ENCODE data around the gene ELAVL2. TPM values are rescaled to one million over a fixed set of nuclear protein-coding genes. Genes with fewer than 3 reads are reported as not detected.

The ELAVL2 gene
- total RNA-seq, 8 experiments from 2014 or later: 0.15 to 368 (median 179) TPM

GRCh38 chr9:23830476-23830805 is 4.4 kb upstream of the ELAVL2 start:
- ATAC-seq (replicated peaks in 6 of 8): no peak
- in situ Hi-C loops (cut with MboI; ENCODE audit: low pct_unique_long_range_greater_than_20kb in 2 of 9, low sequenced_read_pairs in 9 of 9, unreplicated experiment in 9 of 9): loop anchor here in 1 of 9 experiments (25.0 kb wide), 1 partner anchor 782 kb away; no protein-coding TSS in a partner anchor
- Histone ChIP-seq H3K4me1 (replicated peaks in 1 of 2) (peaks cover 4 to 67% of the 10 kb centered on the region in 2 donors), H3K27ac (peak overlapping the region in 1 of 2 donors; percentile 64), H3K4me3 (peak overlapping the region; percentile 31 to 46 (median 39))
- 0 to 71% (median 8%) methylated on average over 1 to 5 of the region's 5 CpGs; no CpG with 5 or more reads in 1 of the 10 experiments for WGBS, 10 experiments

GRCh38 chr9:23829580-23830475 is 3.8 kb upstream of the ELAVL2 start:
- peak overlapping the region; percentile 31 to 46 (median 39) for H3K4me3 ChIP-seq
- peaks cover 4 to 62% of the 10 kb centered on the region in 2 donors for H3K4me1 ChIP-seq (replicated peaks in 1 of 2)
- 0 to 15% (median 7%) methylated on average over 3 to 19 of the region's 22 CpGs for WGBS, 10 experiments
- H3K27ac ChIP-seq: no peak overlapping the region
- in situ Hi-C loops (cut with MboI; ENCODE audit: low pct_unique_long_range_greater_than_20kb in 2 of 9, low sequenced_read_pairs in 9 of 9, unreplicated experiment in 9 of 9): loop anchor here in 1 of 9 experiments (25.0 kb wide), 1 partner anchor 782 kb away; no protein-coding TSS in a partner anchor
- ATAC-seq (replicated peaks in 6 of 8): no peak

- in situ Hi-C loops (cut with MboI; ENCODE audit: low pct_unique_long_range_greater_than_20kb in 2 of 9, low sequenced_read_pairs in 9 of 9, unreplicated experiment in 9 of 9): loop anchor here in 1 of 9 experiments (25.0 kb wide), 1 partner anchor 787 kb away; no protein-coding TSS in a partner anchor
- H3K27ac ChIP-seq: peak overlapping the region; percentile 56 to 70
- ATAC-seq (replicated peaks in 6 of 8): no peak
- peak overlapping the region; percentile 45 to 86 (median 47) for H3K4me3 ChIP-seq
- H3K4me1 ChIP-seq (replicated peaks in 1 of 2): peaks cover 0 to 23% of the 10 kb centered on the region in 2 donors
- WGBS, 10 experiments: 0 to 5% (median 1%) methylated on average over 1 to 12 of the region's 12 CpGs; no CpG with 5 or more reads in 1 of the 10 experiments
These were observed 340 bp downstream of the ELAVL2 start for GRCh38 chr9:23825700-23826099.

GRCh38 chr9:23824830-23825591 is 1.0 kb downstream of the ELAVL2 start:
- ATAC-seq (replicated peaks in 6 of 8): peak in 1 of 8 experiments; percentile 2
- WGBS, 10 experiments: 0 to 14% (median 1%) methylated on average over 2 to 9 of the region's 25 CpGs; no CpG with 5 or more reads in 4 of the 10 experiments
- Histone ChIP-seq H3K4me1 (replicated peaks in 1 of 2) (peaks cover 0 to 21% of the 10 kb centered on the region in 2 donors), H3K4me3 (peak overlapping the region; percentile 45 to 86 (median 47)), H3K27ac (peak overlapping the region; percentile 56 to 70)
- in situ Hi-C loops (cut with MboI; ENCODE audit: low pct_unique_long_range_greater_than_20kb in 2 of 9, low sequenced_read_pairs in 9 of 9, unreplicated experiment in 9 of 9): loop anchor here in 1 of 9 experiments (25.0 kb wide), 1 partner anchor 787 kb away; no protein-coding TSS in a partner anchor

- Histone ChIP-seq H3K27ac (peak overlapping the region; percentile 56 to 70), H3K4me3 (peak overlapping the region; percentile 45 to 86 (median 47)), H3K4me1 (replicated peaks in 1 of 2) (peaks cover 0 to 22% of the 10 kb centered on the region in 2 donors)
- in situ Hi-C loops (cut with MboI; ENCODE audit: low pct_unique_long_range_greater_than_20kb in 2 of 9, low sequenced_read_pairs in 9 of 9, unreplicated experiment in 9 of 9): no loop called here
- no peak for ATAC-seq (replicated peaks in 6 of 8)
- WGBS, 10 experiments: 0 to 29% (median 0%) methylated on average over 1 to 11 of the region's 36 CpGs; no CpG with 5 or more reads in 1 of the 10 experiments
These were observed 1.8 kb downstream of the ELAVL2 start for GRCh38 chr9:23823986-23824829.

- in situ Hi-C loops (cut with MboI; ENCODE audit: low pct_unique_long_range_greater_than_20kb in 2 of 9, low sequenced_read_pairs in 9 of 9, unreplicated experiment in 9 of 9): no loop called here
- Histone ChIP-seq H3K4me1 (replicated peaks in 1 of 2) (peaks cover 3 to 31% of the 10 kb centered on the region in 2 donors), H3K27ac (peak overlapping the region in 1 of 2 donors; percentile 70), H3K4me3 (peak overlapping the region; percentile 45 to 86 (median 47))
- WGBS, 10 experiments: 9 to 80% (median 31%) methylated on average over 1 to 10 of the region's 11 CpGs
- no peak for ATAC-seq (replicated peaks in 6 of 8)
These were observed 2.8 kb downstream of the ELAVL2 start for GRCh38 chr9:23823269-23823668.

- Histone ChIP-seq H3K4me1 (replicated peaks in 1 of 2) (peaks cover 3 to 31% of the 10 kb centered on the region in 2 donors), H3K27ac (peak overlapping the region; percentile 43 to 70), H3K4me3 (peak overlapping the region; percentile 45 to 86 (median 47))
- in situ Hi-C loops (cut with MboI; ENCODE audit: low pct_unique_long_range_greater_than_20kb in 2 of 9, low sequenced_read_pairs in 9 of 9, unreplicated experiment in 9 of 9): no loop called here
- 0 to 40% (median 4%) methylated on average over 3 to 28 of the region's 46 CpGs; no CpG with 5 or more reads in 1 of the 10 experiments for WGBS, 10 experiments
- ATAC-seq (replicated peaks in 6 of 8): no peak
These were observed 3.5 kb downstream of the ELAVL2 start for GRCh38 chr9:23822261-23823169.

- Histone ChIP-seq H3K27ac (peak overlapping the region; percentile 45 to 70), H3K4me1 (replicated peaks in 1 of 2) (peaks cover 3 to 35% of the 10 kb centered on the region in 2 donors), H3K4me3 (peak overlapping the region; percentile 45 to 86 (median 47))
- 0 to 21% (median 10%) methylated on average over 1 to 12 of the region's 97 CpGs; no CpG with 5 or more reads in 6 of the 10 experiments for WGBS, 10 experiments
- peak in 7 of 8 experiments; percentile 14 to 36 (median 27) for ATAC-seq (replicated peaks in 6 of 8)
- in situ Hi-C loops (cut with MboI; ENCODE audit: low pct_unique_long_range_greater_than_20kb in 2 of 9, low sequenced_read_pairs in 9 of 9, unreplicated experiment in 9 of 9): no loop called here
These were observed 4.5 kb downstream of the ELAVL2 start for GRCh38 chr9:23821375-23822181.

GRCh38 chr9:23820451-23821374 is 5.3 kb downstream of the ELAVL2 start:
- Histone ChIP-seq H3K4me3 (peak overlapping the region; percentile 45 to 86 (median 47)), H3K4me1 (replicated peaks in 1 of 2) (peaks cover 3 to 43% of the 10 kb centered on the region in 2 donors), H3K27ac (peak overlapping the region; percentile 45 to 70)
- ATAC-seq (replicated peaks in 6 of 8): peak in 5 of 8 experiments; percentile 52 to 65 (median 61)
- 0 to 57% (median 6%) methylated on average over 1 to 15 of the region's 80 CpGs; no CpG with 5 or more reads in 2 of the 10 experiments for WGBS, 10 experiments
- in situ Hi-C loops (cut with MboI; ENCODE audit: low pct_unique_long_range_greater_than_20kb in 2 of 9, low sequenced_read_pairs in 9 of 9, unreplicated experiment in 9 of 9): no loop called here

- Histone ChIP-seq H3K27ac (no peak overlapping the region), H3K4me3 (peak overlapping the region; percentile 45 to 86 (median 47)), H3K4me1 (replicated peaks in 1 of 2) (peaks cover 3 to 56% of the 10 kb centered on the region in 2 donors)
- in situ Hi-C loops (cut with MboI; ENCODE audit: low pct_unique_long_range_greater_than_20kb in 2 of 9, low sequenced_read_pairs in 9 of 9, unreplicated experiment in 9 of 9): no loop called here
- ATAC-seq (replicated peaks in 6 of 8): no peak
These were observed 6.6 kb downstream of the ELAVL2 start for GRCh38 chr9:23819403-23819802.

All from motor neuron (in vitro differentiated cells).